Ovary (tissue), 9 donors: Measurements from ENCODE around the gene NLRC4. TPM values are rescaled to one million over a fixed set of nuclear protein-coding genes. Genes with fewer than 3 reads are reported as not detected.

Experiments used
- DNase-seq, 5 donors: peaks; one replicate each; pipeline ENCODE4 v3.0.0-alpha.2; 2019 to 2020
- H3K27ac ChIP-seq, 2 donors: fragments of 200-600 bp; one replicate each; pipeline versions ENCODE4 v1.5.1 to v1.8.0; 2019 to 2022
- H3K27me3 ChIP-seq: fragments of 200-600 bp; one replicate; pipeline ENCODE4 v1.8.0; 2022
- H3K36me3 ChIP-seq: fragments of 200-600 bp; sonication (generic); one replicate; pipeline ENCODE4 v1.5.1; 2019
- H3K4me1 ChIP-seq: one replicate; pipeline ENCODE4 v1.8.1; 2013; ENCODE audit warnings: mild to moderate bottlenecking, moderate library complexity; ENCODE audit not compliant: insufficient read depth
- H3K4me3 ChIP-seq: fragments of 200-600 bp; sonication (generic); one replicate; pipeline ENCODE4 v1.5.1; 2017
- H3K9me3 ChIP-seq, 2 donors: fragments of 200-600 bp in 1 of 2; sonication (generic) in 1 of 2; one replicate each; pipeline versions ENCODE4 v1.5.1 to v1.8.1; 2013 to 2019; ENCODE audit warnings: mild to moderate bottlenecking in 1 of 2, moderate library complexity in 1 of 2
- CTCF ChIP-seq, 3 donors: fragments of 450-650 bp in 2 of 3; fragments of 200-600 bp in 1 of 3; IDR thresholded peaks; one replicate each; pipeline versions ENCODE4 v1.5.1 to v1.8.0; 2016 to 2022; ENCODE audit warnings: antibody characterized with exemption in 3 of 3, mild to moderate bottlenecking in 1 of 3
- EP300 ChIP-seq: sonication (generic); formaldehyde crosslinking; IDR thresholded peaks from one replicate; pipeline ENCODE4 v1.6.1; 2017; ENCODE audit warnings: antibody characterized with exemption
- POLR2A ChIP-seq: fragments of 450-650 bp; IDR thresholded peaks from one replicate; pipeline ENCODE4 v1.6.1; 2017; ENCODE audit warnings: antibody characterized with exemption, mild to moderate bottlenecking, moderate library complexity
- WGBS, 3 donors: extraction: QIAGEN DNeasy Blood & Tissue Kit in 1 of 3; methylation state at CpG; one replicate each; pipeline versions ENCODE4 v1.1.5 to v1.1.7; 2013 to 2017; 5-methylcytosine and 5-hydroxymethylcytosine counted together
- intact Hi-C, 4 donors: fragments of 100-400 bp; cut with DNase I; formaldehyde crosslinking; loops; one replicate each; pipeline versions ENCODE4 v1.11.0 to v1.15.1; 2022 to 2023
- polyA plus RNA-seq, 2 donors: library from polyadenylated mRNA; stranded (reverse); fragments of 200-250 nt in 1 of 2; fragments of 350-450 nt in 1 of 2; fragmentation: Illumina TruSeq in 1 of 2; extraction: RNeasy Lipid Tissue Mini Kit (QIAGEN cat#74804) in 1 of 2; gene quantifications; one replicate each; pipeline ENCODE4 v1.2.3, GENCODE V29; 2013 to 2014
- small RNA-seq: library from RNA; depleted of rRNA; stranded (forward); fragments of <200 nt; gene quantifications from one replicate; pipeline ENCODE3, GENCODE V24; 2016
- total RNA-seq, 7 donors: library from RNA; depleted of rRNA in 2 of 7; stranded (reverse); fragments of >200 nt in 2 of 7; fragmentation: NEBNext Ultra II Directional in 3 of 7; extraction: Animal tissue kit (Norgen Biotek cat#: 25700) in 3 of 7; gene quantifications; one replicate each; pipeline versions ENCODE4 v1.1.0 to v1.2.4, GENCODE V29; 2016 to 2023
- donor health status: DM: no; HTN: no; CAD: no; lungs with moderate emphysema.
- donor health status: DM: no; HTN: no; CAD: no.
- donor health status: Bipolar disorder and iron deficiency.
- donor health status: DM: yes; HTN: yes; CAD: no.
- donor health status: DM: no; HTN: no; CAD: no.
- donor health status: DM: yes; HTN: yes; CAD: no.

Gene NLRC4
- total and polyA plus RNA-seq, 9 donors = 0.15 to 1.8 (median 0.38) TPM

- Histone ChIP-seq H3K36me3 (no peaks in the 10 kb centered on the region), H3K4me1 (no peaks in the 10 kb centered on the region), H3K27ac (no peak overlapping the region), H3K9me3 (no peaks in the 10 kb centered on the region), H3K4me3 (no peak overlapping the region), H3K27me3 (no peaks in the 10 kb centered on the region)
- WGBS, 3 donors = 95 to 96% (median 95%) methylated on average over 6 of the region's 6 CpGs
- TF ChIP-seq EP300 = no peak
- no peak for TF ChIP-seq CTCF (IDR thresholded peaks at IDR 0.05)
- TF ChIP-seq POLR2A = no peak
- no peak for DNase-seq
- intact Hi-C loops = no loop called here
Observed at GRCh38 chr2:32182667-32183066, 82.0 kb downstream of the NLRC4 start.

Small RNA genes within 50 kb of the gene (small RNA-seq; reads per million reads assigned to genes)
- gene RNU6-647P = not detected

Other genes with a start within 250 kb of the NLRC4 start
- gene DPY30, start 225.1 kb downstream of the NLRC4 start, total RNA-seq = 10 to 100 TPM; 37.7 to 81.3 (median 52.3) TPM
- gene DPY30, start 225.1 kb downstream of the NLRC4 start, polyA plus RNA-seq = 10 to 100 TPM; 73.8 to 83.2 TPM
- gene SPAST, start 201.3 kb downstream of the NLRC4 start, total RNA-seq = 10 to 100 TPM; 15.8 to 21.6 (median 18.4) TPM
- 10 to 100 TPM in 1 of 2 donors, 1 to 10 TPM in 1; 6.5 to 10.5 TPM for gene SPAST, start 201.3 kb downstream of the NLRC4 start, polyA plus RNA-seq
- 10 to 100 TPM; 16.0 to 25.8 (median 18.6) TPM for gene SLC30A6, start 99.0 kb downstream of the NLRC4 start, total RNA-seq
- 10 to 100 TPM in 1 of 2 donors, 1 to 10 TPM in 1; 6.6 to 14.2 TPM for gene SLC30A6, start 99.0 kb downstream of the NLRC4 start, polyA plus RNA-seq
- 10 to 100 TPM; 10.3 to 45.0 (median 37.7) TPM for gene YIPF4, start 13.0 kb upstream of the NLRC4 start, total RNA-seq
- gene YIPF4, start 13.0 kb upstream of the NLRC4 start, polyA plus RNA-seq = 10 to 100 TPM; 15.6 to 28.5 TPM
- gene BIRC6, start 92.1 kb upstream of the NLRC4 start, total RNA-seq = 100 to 1,000 TPM in 3 of 7 donors, 10 to 100 TPM in 4; 79.3 to 125 (median 93.0) TPM
- gene BIRC6, start 92.1 kb upstream of the NLRC4 start, polyA plus RNA-seq = 10 to 100 TPM; 24.0 to 31.6 TPM